ENCODE results near the gene ALKAL2. TPM values are rescaled to one million over a fixed set of nuclear protein-coding genes. Genes with fewer than 3 reads are reported as not detected.

The ALKAL2 gene
- total and polyA plus RNA-seq, 10 of the 15 experiments (the other 5 are each of a cell fraction or from before 2014, with no cell fraction given) = 0.11 to 0.29 (median 0.11) TPM; not detected in 7

DNA sequence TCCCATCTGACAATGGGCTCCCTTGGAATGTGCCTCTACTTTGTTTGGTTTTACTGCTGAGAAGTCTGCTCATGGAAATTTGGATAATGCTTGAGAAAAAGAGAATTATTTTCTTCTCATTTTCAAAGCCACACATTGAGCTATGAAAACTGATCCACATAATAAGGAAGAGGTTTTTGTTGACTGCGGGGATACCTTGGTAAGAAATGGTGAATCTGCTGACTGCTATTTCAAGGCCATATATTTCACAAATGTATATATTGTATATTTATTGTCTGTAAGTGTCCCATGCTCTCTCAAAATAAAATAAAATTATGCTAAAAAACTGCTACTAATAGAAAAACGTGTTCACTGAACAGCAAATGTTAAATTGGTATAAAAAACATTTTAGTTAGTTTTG is 39.2 kb downstream of the ALKAL2 start:
- POLR2A ChIA-PET = no interaction called here

DNA sequence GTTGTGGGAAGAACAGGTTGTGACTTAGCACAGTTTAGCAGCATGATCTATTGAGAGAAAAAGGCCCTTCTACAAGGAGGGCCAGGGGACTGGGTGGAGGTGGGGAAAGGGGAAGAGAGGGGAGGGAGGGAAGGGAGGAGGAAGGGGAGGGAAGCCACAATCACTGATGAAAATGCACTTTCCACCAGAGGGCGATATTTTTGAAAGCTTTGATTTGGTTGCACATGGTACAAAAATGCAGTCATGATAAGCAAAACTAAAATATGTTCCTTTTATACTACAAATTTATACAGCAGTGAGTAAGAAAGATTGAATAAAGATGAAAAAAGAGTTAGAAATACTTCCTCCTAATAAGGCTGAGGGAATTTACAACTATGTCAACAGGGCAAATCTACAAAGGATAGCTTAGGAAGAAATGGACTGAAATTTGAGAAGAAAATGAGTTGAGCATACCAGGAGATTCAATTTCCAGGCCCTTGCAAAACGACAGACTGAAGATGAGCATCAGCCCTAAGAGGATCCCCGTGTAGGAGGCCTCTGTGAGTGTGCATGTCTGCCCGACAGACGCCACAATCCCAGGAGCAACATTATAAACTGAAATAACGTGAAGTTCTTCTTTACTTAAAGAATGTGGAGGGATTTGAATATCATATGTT is 41.3 kb downstream of the ALKAL2 start:
- Histone ChIP-seq H3K79me2 (ENCODE audit: control insufficient read depth, insufficient read depth, low read length) (no peaks in the 10 kb centered on the region), H3K9ac (ENCODE audit: control insufficient read depth, insufficient read depth, low read length) (no peak overlapping the region), H3K9me3 (replicated peaks; ENCODE audit: control insufficient read depth, insufficient read depth, low read length) (no peaks in the 10 kb centered on the region), H2AFZ (ENCODE audit: control insufficient read depth, low read depth, low read length) (no peak overlapping the region), H3K4me1 (ENCODE audit: control insufficient read depth, insufficient read depth, low read length) (no peaks in the 10 kb centered on the region), H3K27me3 (replicated peaks in 1 of 2; ENCODE audit: control insufficient read depth in 2 of 2, insufficient read depth in 2 of 2, low read length in 1 of 2) (no peaks in the 10 kb centered on the region), H4K20me1 (ENCODE audit: control insufficient read depth, insufficient read depth) (no peaks in the 10 kb centered on the region), H3K36me3 (ENCODE audit: control insufficient read depth in 2 of 2, insufficient read depth in 2 of 2, low read length in 1 of 2) (no peaks in the 10 kb centered on the region; a peak in 1 of 4 replicates), H3K4me3 (no peak overlapping the region), H3K4me2 (ENCODE audit: control insufficient read depth, insufficient read depth) (no peak overlapping the region), H3K27ac (ENCODE audit: control insufficient read depth, insufficient read depth) (no peak overlapping the region)
- ChIA-PET RAD21 (ENCODE audit: unreplicated experiment) (interaction anchor here (1.1 to 1.8 kb wide), 7 partner anchors 8 to 390 kb away, joined by 3 to 7 read pairs (median 4); partner anchors contain the start of gene SH3YL1), CTCF (interaction anchor here (0.7 to 3.6 kb wide), 20 partner anchors 9 to 389 kb away, joined by 3 to 33 read pairs (median 4); no protein-coding TSS in a partner anchor), SMC1A (ENCODE audit: uncharacterized antibody, unreplicated experiment) (interaction anchor here (0.6 to 3.4 kb wide), 11 partner anchors 10 to 392 kb away, joined by 3 to 13 read pairs (median 3); no protein-coding TSS in a partner anchor), POLR2A (no interaction called here)
- no peak for DNase-seq (ENCODE audit: low read depth, low spot score)
- WGBS (ENCODE audit: insufficient coverage, insufficient replicate concordance, low lambda C conversion rate, missing lambda C conversion rate) = 45% methylated on average over 6 of the region's 6 CpGs
- BruUV-seq (replicated peaks) = no TSS peak
- intact Hi-C loops (cut with micrococcal nuclease; ENCODE audit: unreplicated experiment) (loop anchor here (1.0 to 5.0 kb wide), 3 partner anchors 44 to 1301 kb away; no protein-coding TSS in a partner anchor), in situ Hi-C loops (cut with MboI) (loop anchor here (10.0 kb wide), 1 partner anchor 388 kb away; no protein-coding TSS in a partner anchor)
- ATAC-seq = peak; percentile 80
- peak; percentile 83 for FAIRE-seq
- TF ChIP-seq ESRRA (IDR thresholded peaks at IDR 0.05; ENCODE audit: low read length) (no peak), KAT2A (conservative IDR thresholded peaks at IDR 0.05; ENCODE audit: control insufficient read depth, low read depth, low read length) (no peak), ZZZ3 (IDR thresholded peaks at IDR 0.05; ENCODE audit: control insufficient read depth, insufficient read length, low read depth) (no peak), RFX5 (IDR thresholded peaks at IDR 0.05; ENCODE audit: low read depth, low read length) (no peak), NRF1 (conservative IDR thresholded peaks at IDR 0.05; ENCODE audit: low read depth, low read length) (no peak)
- TF ChIP-seq, protein P1, sequence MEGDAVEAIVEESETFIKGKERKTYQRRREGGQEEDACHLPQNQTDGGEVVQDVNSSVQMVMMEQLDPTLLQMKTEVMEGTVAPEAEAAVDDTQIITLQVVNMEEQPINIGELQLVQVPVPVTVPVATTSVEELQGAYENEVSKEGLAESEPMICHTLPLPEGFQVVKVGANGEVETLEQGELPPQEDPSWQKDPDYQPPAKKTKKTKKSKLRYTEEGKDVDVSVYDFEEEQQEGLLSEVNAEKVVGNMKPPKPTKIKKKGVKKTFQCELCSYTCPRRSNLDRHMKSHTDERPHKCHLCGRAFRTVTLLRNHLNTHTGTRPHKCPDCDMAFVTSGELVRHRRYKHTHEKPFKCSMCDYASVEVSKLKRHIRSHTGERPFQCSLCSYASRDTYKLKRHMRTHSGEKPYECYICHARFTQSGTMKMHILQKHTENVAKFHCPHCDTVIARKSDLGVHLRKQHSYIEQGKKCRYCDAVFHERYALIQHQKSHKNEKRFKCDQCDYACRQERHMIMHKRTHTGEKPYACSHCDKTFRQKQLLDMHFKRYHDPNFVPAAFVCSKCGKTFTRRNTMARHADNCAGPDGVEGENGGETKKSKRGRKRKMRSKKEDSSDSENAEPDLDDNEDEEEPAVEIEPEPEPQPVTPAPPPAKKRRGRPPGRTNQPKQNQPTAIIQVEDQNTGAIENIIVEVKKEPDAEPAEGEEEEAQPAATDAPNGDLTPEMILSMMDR (IDR thresholded peaks at IDR 0.05 in 2 of 3, conservative IDR thresholded peaks at IDR 0.05 in 1 of 3; ENCODE audit: control insufficient read depth in 2 of 3, extremely low read depth in 1 of 3, insufficient read depth in 1 of 3, low read depth in 3 of 3, low read length in 3 of 3) = peak; percentile 47 to 53 (median 52); a peak in 4 of 6 replicates
- TF ChIP-seq, protein P2, sequence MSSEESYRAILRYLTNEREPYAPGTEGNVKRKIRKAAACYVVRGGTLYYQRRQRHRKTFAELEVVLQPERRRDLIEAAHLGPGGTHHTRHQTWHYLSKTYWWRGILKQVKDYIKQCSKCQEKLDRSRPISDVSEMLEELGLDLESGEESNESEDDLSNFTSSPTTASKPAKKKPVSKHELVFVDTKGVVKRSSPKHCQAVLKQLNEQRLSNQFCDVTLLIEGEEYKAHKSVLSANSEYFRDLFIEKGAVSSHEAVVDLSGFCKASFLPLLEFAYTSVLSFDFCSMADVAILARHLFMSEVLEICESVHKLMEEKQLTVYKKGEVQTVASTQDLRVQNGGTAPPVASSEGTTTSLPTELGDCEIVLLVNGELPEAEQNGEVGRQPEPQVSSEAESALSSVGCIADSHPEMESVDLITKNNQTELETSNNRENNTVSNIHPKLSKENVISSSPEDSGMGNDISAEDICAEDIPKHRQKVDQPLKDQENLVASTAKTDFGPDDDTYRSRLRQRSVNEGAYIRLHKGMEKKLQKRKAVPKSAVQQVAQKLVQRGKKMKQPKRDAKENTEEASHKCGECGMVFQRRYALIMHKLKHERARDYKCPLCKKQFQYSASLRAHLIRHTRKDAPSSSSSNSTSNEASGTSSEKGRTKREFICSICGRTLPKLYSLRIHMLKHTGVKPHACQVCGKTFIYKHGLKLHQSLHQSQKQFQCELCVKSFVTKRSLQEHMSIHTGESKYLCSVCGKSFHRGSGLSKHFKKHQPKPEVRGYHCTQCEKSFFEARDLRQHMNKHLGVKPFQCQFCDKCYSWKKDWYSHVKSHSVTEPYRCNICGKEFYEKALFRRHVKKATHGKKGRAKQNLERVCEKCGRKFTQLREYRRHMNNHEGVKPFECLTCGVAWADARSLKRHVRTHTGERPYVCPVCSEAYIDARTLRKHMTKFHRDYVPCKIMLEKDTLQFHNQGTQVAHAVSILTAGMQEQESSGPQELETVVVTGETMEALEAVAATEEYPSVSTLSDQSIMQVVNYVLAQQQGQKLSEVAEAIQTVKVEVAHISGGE (CRISPR knock-in tag; IDR thresholded peaks at IDR 0.05) = no peak

More for the DNA sequence above, 39.2 kb downstream of the ALKAL2 start:
- DNase-seq (ENCODE audit: low read depth, low spot score) (no peak), FAIRE-seq (no peak), ATAC-seq (no peak)
- RAD21 ChIA-PET (ENCODE audit: unreplicated experiment) = no interaction called here
- SMC1A ChIA-PET (ENCODE audit: uncharacterized antibody, unreplicated experiment) = no interaction called here
- in situ Hi-C loops (cut with MboI) = loop anchor here (10.0 kb wide), 1 partner anchor 386 kb away; no protein-coding TSS in a partner anchor
- no peak for TF ChIP-seq ZNF24 (IDR thresholded peaks at IDR 0.05)
- no peak for TF ChIP-seq CBFB (IDR thresholded peaks at IDR 0.05; ENCODE audit: low read depth)
- no peak for TF ChIP-seq NBN (IDR thresholded peaks at IDR 0.05)
- TF ChIP-seq ZNF384 (IDR thresholded peaks at IDR 0.05; ENCODE audit: borderline replicate concordance, low read depth, low read length) = no peak
- TF ChIP-seq ASH2L (IDR thresholded peaks at IDR 0.05; ENCODE audit: borderline replicate concordance, low read depth) = no peak
- TF ChIP-seq ZNF622 (IDR thresholded peaks at IDR 0.05) = no peak
- no peak for TF ChIP-seq TARDBP (IDR thresholded peaks at IDR 0.05; ENCODE audit: borderline replicate concordance)
- Histone ChIP-seq H2AFZ (ENCODE audit: control insufficient read depth, low read depth, low read length) (no peak overlapping the region), H3K9me3 (replicated peaks; ENCODE audit: control insufficient read depth, insufficient read depth, low read length) (no peaks in the 10 kb centered on the region), H3K36me3 (ENCODE audit: control insufficient read depth in 2 of 2, insufficient read depth in 2 of 2, low read length in 1 of 2) (no peaks in the 10 kb centered on the region; a peak in 1 of 4 replicates), H3K79me2 (ENCODE audit: control insufficient read depth, insufficient read depth, low read length) (no peaks in the 10 kb centered on the region), H3K9ac (ENCODE audit: control insufficient read depth, insufficient read depth, low read length) (no peak overlapping the region), H4K20me1 (ENCODE audit: control insufficient read depth, insufficient read depth) (no peaks in the 10 kb centered on the region), H3K27me3 (replicated peaks in 1 of 2; ENCODE audit: control insufficient read depth in 2 of 2, insufficient read depth in 2 of 2, low read length in 1 of 2) (no peaks in the 10 kb centered on the region), H3K4me1 (ENCODE audit: control insufficient read depth, insufficient read depth, low read length) (no peaks in the 10 kb centered on the region), H3K27ac (ENCODE audit: control insufficient read depth, insufficient read depth) (no peak overlapping the region), H3K4me2 (ENCODE audit: control insufficient read depth, insufficient read depth) (no peak overlapping the region), H3K4me3 (no peak overlapping the region)
- no TSS peak for BruUV-seq (replicated peaks)
- 88% methylated on average over 2 of the region's 2 CpGs for WGBS (ENCODE audit: insufficient coverage, insufficient replicate concordance, low lambda C conversion rate, missing lambda C conversion rate)
- CTCF ChIA-PET = interaction anchor here (0.9 to 3.1 kb wide), 4 partner anchors 10 to 42 kb away, joined by 3 to 22 read pairs (median 4); no protein-coding TSS in a partner anchor
- intact Hi-C loops (cut with micrococcal nuclease; ENCODE audit: unreplicated experiment) = loop anchor here (5.0 kb wide), 1 partner anchor 1299 kb away; no protein-coding TSS in a partner anchor

Data from GM12878 (cell line).